ENCODE measurements around the gene SLC25A33. TPM values are rescaled to one million over a fixed set of nuclear protein-coding genes. Genes with fewer than 3 reads are reported as not detected.

SLC25A33 gene
- total RNA-seq, 1 experiment from 2014 or later, result 15.2 TPM

DNA sequence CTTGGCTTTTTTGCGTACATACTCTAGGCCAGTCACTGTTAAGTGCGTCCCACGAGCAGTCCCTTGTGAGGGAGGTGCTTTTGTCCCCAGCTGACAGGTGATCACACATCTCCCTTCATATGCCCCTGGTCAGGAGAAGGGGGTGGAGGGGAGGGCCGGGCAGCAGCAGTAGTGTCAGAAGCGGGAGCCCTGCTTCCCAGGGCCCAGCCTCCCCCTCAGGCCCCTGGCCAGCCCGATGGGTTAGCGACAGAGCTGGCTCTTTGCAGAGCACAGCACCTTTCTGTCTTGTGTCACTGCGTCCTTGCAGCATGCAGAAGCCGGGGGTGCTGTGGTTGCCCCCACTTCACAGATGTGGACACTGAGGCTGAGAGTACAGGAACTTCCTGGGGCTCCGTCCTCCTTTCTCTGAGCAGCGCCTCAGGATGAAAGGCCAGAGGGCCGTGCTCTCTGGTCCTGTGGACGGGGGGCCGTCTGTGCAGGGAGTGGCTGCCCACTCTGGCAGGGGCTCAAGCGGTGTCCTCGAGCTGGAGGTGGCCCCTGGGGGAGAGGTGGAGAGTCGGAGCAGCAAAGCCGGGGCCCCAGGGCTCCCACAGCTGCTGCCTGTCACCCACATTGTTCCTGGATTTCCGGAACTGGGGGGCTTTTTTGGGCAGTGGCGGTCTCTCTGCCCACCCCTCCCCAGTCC, 55.3 kb downstream of the SLC25A33 start:
- no peak for DNase-seq (ENCODE audit: low read depth in 1 of 2, low spot score in 2 of 2)
- H3K36me3 ChIP-seq, result peaks cover 29% of the 10 kb centered on the region
- peaks cover 19% of the 10 kb centered on the region for H3K4me1 ChIP-seq (replicated peaks)
- no peak overlapping the region for H3K4me3 ChIP-seq
- H3K9me3 ChIP-seq (replicated peaks), result no peaks in the 10 kb centered on the region
- H3K27ac ChIP-seq, result no peak overlapping the region
- no peaks in the 10 kb centered on the region for H3K27me3 ChIP-seq (replicated peaks)

DNA sequence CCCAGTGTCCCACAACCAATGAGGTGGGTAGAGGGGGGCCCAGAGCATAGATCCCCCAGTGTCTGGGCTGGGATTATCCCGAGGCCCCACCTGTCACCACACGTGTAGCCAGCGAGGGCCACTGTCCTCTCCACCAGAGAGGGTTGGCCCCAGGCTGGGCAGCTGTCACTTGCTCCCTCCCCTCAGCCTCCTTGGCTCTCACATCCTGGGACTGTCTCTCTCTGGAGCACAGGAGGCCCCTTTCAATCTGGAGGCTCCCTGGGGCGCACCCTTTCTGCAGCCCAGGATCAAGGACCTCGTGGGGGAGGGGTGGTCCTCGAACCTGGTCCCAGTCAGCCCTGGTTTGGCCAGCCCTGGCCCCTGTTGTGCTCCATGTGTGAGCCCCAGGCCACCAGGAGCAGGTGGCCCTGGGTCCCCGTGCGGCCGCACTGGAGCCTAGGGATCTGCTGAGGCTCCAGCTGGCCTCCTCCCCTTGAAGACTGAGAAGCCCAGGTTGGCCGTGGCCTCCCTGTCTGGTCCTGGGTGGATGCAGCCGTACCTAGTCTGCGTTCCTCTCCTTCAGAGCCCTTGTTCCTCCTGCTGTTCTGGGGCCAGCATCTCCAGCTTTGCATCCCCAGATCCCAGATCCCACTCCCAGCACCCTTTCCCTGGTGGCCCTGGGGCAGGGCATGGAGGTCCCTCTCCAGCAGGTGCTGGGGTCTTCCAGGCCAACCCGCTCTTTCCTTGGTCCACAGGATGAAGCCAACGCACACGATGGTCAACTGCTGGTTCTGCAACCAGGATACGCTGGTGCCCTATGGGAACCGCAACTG, 56.1 kb downstream of the SLC25A33 start:
- H3K4me1 ChIP-seq (replicated peaks), result peaks cover 12% of the 10 kb centered on the region
- H3K27ac ChIP-seq, result no peak overlapping the region
- no peaks in the 10 kb centered on the region for H3K27me3 ChIP-seq (replicated peaks)
- H3K9me3 ChIP-seq (replicated peaks), result no peaks in the 10 kb centered on the region
- H3K36me3 ChIP-seq, result peaks cover 31% of the 10 kb centered on the region
- no peak overlapping the region for H3K4me3 ChIP-seq
- no peak for DNase-seq (ENCODE audit: low read depth in 1 of 2, low spot score in 2 of 2)

DNA sequence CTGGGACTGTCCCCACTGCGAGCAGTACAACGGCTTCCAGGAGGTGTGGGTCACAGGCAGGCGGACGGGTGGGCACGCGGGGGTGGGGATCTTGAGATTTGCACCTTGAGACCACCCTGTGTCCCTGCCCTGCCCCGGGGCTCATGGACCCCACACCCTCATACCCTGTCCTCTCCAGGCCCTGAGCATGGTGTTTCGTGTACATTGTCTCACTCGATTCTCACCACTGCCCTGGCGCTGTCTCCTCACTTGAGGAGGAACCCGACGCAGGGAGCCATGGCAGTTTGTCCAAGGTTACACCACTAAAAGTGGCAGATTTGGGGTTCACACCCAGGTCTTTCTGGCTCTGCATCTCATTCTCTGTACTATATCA, 56.7 kb downstream of the SLC25A33 start:
- peaks cover 8% of the 10 kb centered on the region for H3K4me1 ChIP-seq (replicated peaks)
- H3K4me3 ChIP-seq, result no peak overlapping the region
- H3K27ac ChIP-seq, result no peak overlapping the region
- H3K9me3 ChIP-seq (replicated peaks), result no peaks in the 10 kb centered on the region
- no peaks in the 10 kb centered on the region for H3K27me3 ChIP-seq (replicated peaks)
- no peak for DNase-seq (ENCODE audit: low read depth in 1 of 2, low spot score in 2 of 2)
- H3K36me3 ChIP-seq, result peaks cover 30% of the 10 kb centered on the region

- Histone ChIP-seq H3K4me3 (no peak overlapping the region), H3K9me3 (replicated peaks) (no peaks in the 10 kb centered on the region), H3K27me3 (replicated peaks) (no peaks in the 10 kb centered on the region), H3K27ac (no peak overlapping the region), H3K36me3 (peaks cover 34% of the 10 kb centered on the region), H3K4me1 (replicated peaks) (peaks cover 8% of the 10 kb centered on the region)
- DNase-seq (ENCODE audit: low read depth in 1 of 2, low spot score in 2 of 2), result no peak
These were observed 57.3 kb downstream of the SLC25A33 start for GRCh38 chr1:9596415-9597123.

- Histone ChIP-seq H3K27me3 (replicated peaks) (no peaks in the 10 kb centered on the region), H3K36me3 (peaks cover 40% of the 10 kb centered on the region), H3K4me1 (replicated peaks) (peaks cover 8% of the 10 kb centered on the region), H3K4me3 (no peak overlapping the region), H3K9me3 (replicated peaks) (no peaks in the 10 kb centered on the region), H3K27ac (no peak overlapping the region)
- DNase-seq (ENCODE audit: low read depth in 1 of 2, low spot score in 2 of 2), result no peak
These were observed 58.4 kb downstream of the SLC25A33 start for GRCh38 chr1:9597361-9598315.

- peaks cover 4% of the 10 kb centered on the region for H3K4me1 ChIP-seq (replicated peaks)
- H3K9me3 ChIP-seq (replicated peaks), result no peaks in the 10 kb centered on the region
- DNase-seq (ENCODE audit: low read depth in 1 of 2, low spot score in 2 of 2), result no peak
- H3K4me3 ChIP-seq, result no peak overlapping the region
- no peaks in the 10 kb centered on the region for H3K27me3 ChIP-seq (replicated peaks)
- H3K36me3 ChIP-seq, result peaks cover 47% of the 10 kb centered on the region
- no peak overlapping the region for H3K27ac ChIP-seq
These were observed 59.0 kb downstream of the SLC25A33 start for GRCh38 chr1:9598316-9598700.

DNA sequence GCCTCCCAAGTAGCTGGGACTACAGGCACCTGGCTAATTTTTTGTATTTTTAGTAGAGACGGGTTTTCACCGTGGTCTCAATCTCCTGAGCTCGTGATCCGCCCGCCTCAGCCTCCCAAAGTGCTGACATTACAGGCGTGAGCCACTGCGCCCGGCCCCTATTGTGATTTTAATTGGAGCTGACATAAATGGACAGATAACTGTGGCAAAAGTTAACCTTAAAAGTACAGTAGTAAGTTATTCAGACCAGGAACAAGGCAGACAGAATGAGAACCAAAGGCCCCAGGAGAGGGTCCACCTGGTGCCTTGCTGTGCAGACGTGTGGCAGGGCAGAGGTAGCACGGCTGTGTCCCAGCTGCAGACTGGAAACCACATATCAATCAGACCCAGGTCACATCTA, 60.5 kb downstream of the SLC25A33 start:
- no peak overlapping the region for H3K4me3 ChIP-seq
- no peaks in the 10 kb centered on the region for H3K4me1 ChIP-seq (replicated peaks)
- peaks cover 53% of the 10 kb centered on the region for H3K36me3 ChIP-seq
- H3K27me3 ChIP-seq (replicated peaks), result no peaks in the 10 kb centered on the region
- H3K9me3 ChIP-seq (replicated peaks), result no peaks in the 10 kb centered on the region
- no peak for DNase-seq (ENCODE audit: low read depth in 1 of 2, low spot score in 2 of 2)
- H3K27ac ChIP-seq, result no peak overlapping the region

DNA sequence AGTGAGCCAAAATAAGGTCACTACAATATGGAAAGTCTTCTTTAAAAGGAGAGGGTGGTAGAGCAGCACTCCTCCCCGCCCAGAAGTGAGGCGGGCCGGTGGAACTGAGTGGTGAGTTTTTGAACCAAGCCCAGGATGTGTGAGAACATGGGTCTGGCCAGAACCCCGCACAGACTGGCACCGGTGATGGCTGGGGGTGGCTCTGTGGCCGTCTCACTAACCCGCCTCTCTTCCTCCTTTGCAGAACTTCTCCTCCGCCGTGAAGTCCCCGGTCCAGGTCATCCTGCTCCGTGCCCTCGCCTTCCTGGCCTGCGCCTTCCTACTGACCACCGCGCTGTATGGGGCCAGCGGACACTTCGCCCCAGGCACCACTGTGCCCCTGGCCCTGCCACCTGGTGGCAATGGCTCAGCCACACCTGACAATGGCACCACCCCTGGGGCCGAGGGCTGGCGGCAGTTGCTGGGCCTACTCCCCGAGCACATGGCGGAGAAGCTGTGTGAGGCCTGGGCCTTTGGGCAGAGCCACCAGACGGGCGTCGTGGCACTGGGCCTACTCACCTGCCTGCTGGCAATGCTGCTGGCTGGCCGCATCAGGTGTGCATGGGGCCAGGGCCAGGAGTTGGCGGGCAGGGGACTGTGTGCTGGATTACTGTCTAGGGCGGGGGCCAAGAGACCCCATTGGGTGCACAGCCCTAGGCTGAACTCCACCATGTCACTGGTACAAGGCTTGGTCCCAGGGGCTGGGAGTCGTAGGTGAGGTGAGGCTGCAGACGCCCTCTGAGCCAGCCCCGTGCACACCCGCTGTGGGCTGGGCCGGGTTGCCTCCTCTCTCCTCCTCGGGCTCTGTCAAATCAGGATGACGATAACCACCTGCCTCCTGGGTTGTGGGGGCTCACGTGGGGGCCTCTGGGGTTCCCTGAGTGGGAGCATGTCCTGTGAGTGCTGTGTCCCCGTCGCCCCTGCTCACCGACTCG, 61.9 kb downstream of the SLC25A33 start:
- DNase-seq (ENCODE audit: low read depth in 1 of 2, low spot score in 2 of 2), result no peak
- Histone ChIP-seq H3K4me3 (no peak overlapping the region), H3K27me3 (replicated peaks) (no peaks in the 10 kb centered on the region), H3K27ac (no peak overlapping the region), H3K4me1 (replicated peaks) (no peaks in the 10 kb centered on the region), H3K36me3 (peaks cover 55% of the 10 kb centered on the region), H3K9me3 (replicated peaks) (no peaks in the 10 kb centered on the region)

- Histone ChIP-seq H3K4me1 (replicated peaks) (no peaks in the 10 kb centered on the region), H3K27ac (no peak overlapping the region), H3K4me3 (no peak overlapping the region), H3K9me3 (replicated peaks) (no peaks in the 10 kb centered on the region), H3K27me3 (replicated peaks) (no peaks in the 10 kb centered on the region), H3K36me3 (peaks cover 51% of the 10 kb centered on the region)
- no peak for DNase-seq (ENCODE audit: low read depth in 1 of 2, low spot score in 2 of 2)
These were observed 62.9 kb downstream of the SLC25A33 start for GRCh38 chr1:9601942-9602793.

GRCh38 chr1:9602794-9603167, 63.5 kb downstream of the SLC25A33 start:
- Histone ChIP-seq H3K4me3 (no peak overlapping the region), H3K36me3 (peaks cover 45% of the 10 kb centered on the region), H3K27me3 (replicated peaks) (no peaks in the 10 kb centered on the region), H3K9me3 (replicated peaks) (no peaks in the 10 kb centered on the region), H3K4me1 (replicated peaks) (no peaks in the 10 kb centered on the region), H3K27ac (no peak overlapping the region)
- DNase-seq (ENCODE audit: low read depth in 1 of 2, low spot score in 2 of 2), result no peak

GRCh38 chr1:9603307-9603706, 64.0 kb downstream of the SLC25A33 start:
- Histone ChIP-seq H3K27ac (no peak overlapping the region), H3K9me3 (replicated peaks) (no peaks in the 10 kb centered on the region), H3K36me3 (peaks cover 40% of the 10 kb centered on the region), H3K4me1 (replicated peaks) (no peaks in the 10 kb centered on the region), H3K4me3 (no peak overlapping the region), H3K27me3 (replicated peaks) (no peaks in the 10 kb centered on the region)
- no peak for DNase-seq (ENCODE audit: low read depth in 1 of 2, low spot score in 2 of 2)

All from SJSA1 (cell line).